Measurements from ENCODE around the gene SPATS2L. TPM values are rescaled to one million over a fixed set of nuclear protein-coding genes. Genes with fewer than 3 reads are reported as not detected.

The SPATS2L gene
- total RNA-seq, 4 donors from 2014 or later, result 33.4 to 236 (median 159) TPM

- WGBS, 2 donors (ENCODE audit: low coverage in 1 of 2), result 98 to 100% methylated on average over 2 of the region's 2 CpGs
- no peak for DNase-seq
- intact Hi-C loops (cut with DNase I; ENCODE audit: low total_unique reads), result no loop called here
- Histone ChIP-seq H3K9me3 (no peaks in the 10 kb centered on the region), H3K4me1 (peaks cover 0 to 33% (median 2%) of the 10 kb centered on the region in 4 donors), H3K36me3 (peaks cover 0 to 3% (median 0%) of the 10 kb centered on the region in 4 donors), H3K4me3 (no peak overlapping the region), H3K27ac (no peak overlapping the region), H3K27me3 (no peaks in the 10 kb centered on the region)
- TF ChIP-seq POLR2A (IDR thresholded peaks at IDR 0.05) (no peak), POLR2AphosphoS5 (IDR thresholded peaks at IDR 0.05) (no peak), CTCF (IDR thresholded peaks at IDR 0.05) (no peak), EP300 (IDR thresholded peaks at IDR 0.05; ENCODE audit: low read depth) (no peak)
- in situ Hi-C loops (cut with MboI; ENCODE audit: low pct_ligation_motif_present in 1 of 4, low pct_unique_long_range_greater_than_20kb in 1 of 4, low sequenced_read_pairs in 3 of 4), result no loop called here
Measured at GRCh38 chr2:200452377-200452776, 145.9 kb downstream of the SPATS2L start.

GRCh38 chr2:200453142-200453852 lies 146.8 kb downstream of the SPATS2L start:
- Histone ChIP-seq H3K27ac (no peak overlapping the region), H3K36me3 (peaks cover 0 to 3% (median 0%) of the 10 kb centered on the region in 4 donors), H3K9me3 (no peaks in the 10 kb centered on the region), H3K27me3 (no peaks in the 10 kb centered on the region), H3K4me1 (peaks cover 0 to 33% (median 2%) of the 10 kb centered on the region in 4 donors), H3K4me3 (no peak overlapping the region)
- TF ChIP-seq EP300 (IDR thresholded peaks at IDR 0.05; ENCODE audit: low read depth) (no peak), POLR2AphosphoS5 (IDR thresholded peaks at IDR 0.05) (no peak), POLR2A (IDR thresholded peaks at IDR 0.05) (no peak), CTCF (IDR thresholded peaks at IDR 0.05) (no peak)
- no peak for DNase-seq
- in situ Hi-C loops (cut with MboI; ENCODE audit: low pct_ligation_motif_present in 1 of 4, low pct_unique_long_range_greater_than_20kb in 1 of 4, low sequenced_read_pairs in 3 of 4), result no loop called here
- intact Hi-C loops (cut with DNase I; ENCODE audit: low total_unique reads), result no loop called here
- 85 to 90% methylated on average over 3 to 8 of the region's 8 CpGs for WGBS, 2 donors (ENCODE audit: low coverage in 1 of 2)

DNA sequence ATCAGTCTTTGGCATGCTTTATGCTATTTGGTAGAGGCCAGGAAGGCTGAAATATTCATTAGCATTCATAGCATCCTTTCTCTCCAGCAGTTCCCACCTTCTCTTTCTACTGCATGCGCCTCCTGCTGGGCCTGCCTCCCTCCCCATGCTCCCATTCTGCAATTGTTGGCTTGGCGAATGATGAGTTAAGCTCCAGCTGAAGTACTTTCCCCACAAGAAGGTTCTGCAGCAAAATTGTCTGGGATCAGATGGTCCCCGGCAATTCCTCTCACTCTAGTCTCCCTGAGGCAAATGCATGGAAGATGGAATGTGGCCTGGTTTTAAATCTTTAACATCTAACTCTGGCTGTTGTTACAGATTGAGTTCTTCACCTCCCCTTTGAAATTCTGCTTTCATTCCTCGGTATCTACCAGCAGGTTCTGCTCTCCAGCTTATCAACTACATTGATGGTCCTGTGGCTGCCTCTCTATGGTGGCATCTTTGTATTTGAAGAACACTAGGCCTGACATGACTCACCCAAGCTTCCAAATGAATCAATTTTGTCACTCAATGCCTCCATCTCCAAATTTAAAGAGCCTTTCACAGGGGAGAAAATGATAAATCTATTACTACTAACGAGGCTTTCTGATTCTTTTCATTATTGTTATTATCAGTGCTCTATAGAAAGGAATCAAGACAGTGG lies 147.5 kb downstream of the SPATS2L start:
- in situ Hi-C loops (cut with MboI; ENCODE audit: low pct_ligation_motif_present in 1 of 4, low pct_unique_long_range_greater_than_20kb in 1 of 4, low sequenced_read_pairs in 3 of 4), result no loop called here
- Histone ChIP-seq H3K4me3 (no peak overlapping the region), H3K4me1 (peaks cover 0 to 33% (median 2%) of the 10 kb centered on the region in 4 donors), H3K36me3 (peaks cover 0 to 3% (median 0%) of the 10 kb centered on the region in 4 donors), H3K27me3 (no peaks in the 10 kb centered on the region), H3K27ac (no peak overlapping the region), H3K9me3 (no peaks in the 10 kb centered on the region)
- 72 to 81% methylated on average over 4 to 5 of the region's 5 CpGs for WGBS, 2 donors (ENCODE audit: low coverage in 1 of 2)
- TF ChIP-seq CTCF (IDR thresholded peaks at IDR 0.05) (no peak), POLR2A (IDR thresholded peaks at IDR 0.05) (no peak), EP300 (IDR thresholded peaks at IDR 0.05; ENCODE audit: low read depth) (no peak), POLR2AphosphoS5 (IDR thresholded peaks at IDR 0.05) (no peak)
- DNase-seq, result no peak
- intact Hi-C loops (cut with DNase I; ENCODE audit: low total_unique reads), result no loop called here

DNA sequence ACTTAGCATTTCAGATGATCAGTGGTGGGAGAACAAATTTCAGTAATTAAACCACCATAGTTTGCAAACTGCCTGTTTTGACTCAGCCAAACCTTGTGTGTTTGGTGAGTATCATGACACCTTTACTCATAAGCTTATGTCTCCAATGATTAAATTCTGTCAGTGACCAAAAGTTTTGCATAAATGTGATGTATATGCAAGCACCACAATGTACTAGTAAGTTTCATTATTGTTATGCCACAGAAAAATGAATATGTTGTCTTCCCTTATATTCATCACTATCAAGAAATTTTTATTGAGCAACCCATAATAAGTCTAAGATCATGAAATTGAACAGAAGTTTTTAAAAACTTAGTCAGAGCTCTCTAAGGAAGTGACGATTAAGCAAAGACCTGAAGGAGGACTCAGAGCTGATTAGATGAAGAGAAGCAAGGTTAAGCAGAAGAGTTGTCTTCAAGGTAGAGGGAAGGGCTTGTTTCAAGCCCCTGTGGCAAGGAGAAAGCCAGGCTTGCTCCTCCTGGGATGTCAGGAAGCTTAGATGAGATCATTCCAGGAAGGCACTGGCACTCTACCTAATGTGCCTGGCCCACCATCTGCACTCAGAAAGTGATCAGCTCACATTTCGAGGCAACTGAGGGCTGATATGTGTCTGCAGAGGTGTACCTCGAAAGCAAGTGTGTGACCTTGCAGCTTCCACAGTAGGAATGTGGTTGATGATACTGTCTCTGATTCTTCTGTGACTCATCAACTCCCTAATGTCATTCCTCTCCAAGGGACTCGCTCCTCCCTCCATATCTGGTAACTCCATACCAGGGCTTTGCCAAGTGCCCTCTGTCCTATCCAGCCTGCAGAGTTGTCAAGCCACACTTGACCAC lies 148.7 kb downstream of the SPATS2L start:
- TF ChIP-seq POLR2AphosphoS5 (IDR thresholded peaks at IDR 0.05) (no peak), EP300 (IDR thresholded peaks at IDR 0.05; ENCODE audit: low read depth) (no peak), CTCF (IDR thresholded peaks at IDR 0.05) (no peak), POLR2A (IDR thresholded peaks at IDR 0.05) (no peak)
- Histone ChIP-seq H3K4me1 (peaks cover 0 to 29% (median 2%) of the 10 kb centered on the region in 4 donors), H3K36me3 (peaks cover 0 to 11% (median 0%) of the 10 kb centered on the region in 4 donors), H3K27ac (no peak overlapping the region), H3K27me3 (no peaks in the 10 kb centered on the region), H3K4me3 (no peak overlapping the region), H3K9me3 (no peaks in the 10 kb centered on the region)
- no peak for DNase-seq
- intact Hi-C loops (cut with DNase I; ENCODE audit: low total_unique reads), result no loop called here
- 82 to 87% methylated on average over 1 to 4 of the region's 4 CpGs for WGBS, 2 donors (ENCODE audit: low coverage in 1 of 2)
- in situ Hi-C loops (cut with MboI; ENCODE audit: low pct_ligation_motif_present in 1 of 4, low pct_unique_long_range_greater_than_20kb in 1 of 4, low sequenced_read_pairs in 3 of 4), result no loop called here
